Hepatocyte (in vitro differentiated cells): ENCODE measurements around the gene SHOC2.

Experiments
- CTCF ChIP-seq: fragments of 200-600 bp; sonication (generic); IDR thresholded peaks from 2 replicates; pipeline ENCODE4 v1.5.1; 2016; ENCODE audit warnings: antibody characterized with exemption, mild to moderate bottlenecking; ENCODE audit not compliant: poor library complexity
- EZH2 ChIP-seq: fragments of 200-600 bp; sonication (generic); IDR thresholded peaks from 2 replicates; pipeline ENCODE4 v1.6.1; 2016; ENCODE audit warnings: antibody characterized with exemption, mild to moderate bottlenecking, borderline replicate concordance
- EZH2phosphoT487 ChIP-seq: fragments of 200-600 bp; sonication (generic); IDR thresholded peaks from one replicate; pipeline ENCODE4 v1.6.1; 2018; ENCODE audit warnings: antibody characterized with exemption, mild to moderate bottlenecking, low read depth, moderate library complexity; ENCODE audit not compliant: unreplicated experiment, severe bottlenecking

GRCh38 chr10:110939419-110939818, 20.0 kb downstream of the SHOC2 start:
- TF ChIP-seq EZH2, result no peak
- no peak for TF ChIP-seq CTCF
- TF ChIP-seq EZH2phosphoT487, result no peak
